ENCODE data around the gene TNFRSF14. TPM values are rescaled to one million over a fixed set of nuclear protein-coding genes. Genes with fewer than 3 reads are reported as not detected.
A peak's percentile ranks its signal among the peaks of the same experiment; 100 is the strongest.
"Not testable (repeated sequence)": the region's sequence is repeated elsewhere in the genome, so short reads cannot be mapped to it uniquely, and the experiment has no call there.

TNFRSF14 gene
- total RNA-seq, 2 experiments from 2014 or later = 131 to 134 TPM

GRCh38 chr1:2575801-2576663 lies 19.9 kb downstream of the TNFRSF14 start:
- POLR2A ChIA-PET = interaction anchor here (3.1 kb wide), 1 partner anchor 19 kb away, joined by 68 read pairs; the partner anchor contains the start of gene TNFRSF14
- H3K4me1 Mint-ChIP-seq = peaks cover 28% of the 10 kb centered on the region
- ATAC-seq (ENCODE audit: low read depth) (no peak), DNase-seq (no peak)
- H3K9me3 Mint-ChIP-seq = peaks cover 7% of the 10 kb centered on the region
- H3K36me3 Mint-ChIP-seq = peaks cover 13% of the 10 kb centered on the region
- H3K27ac Mint-ChIP-seq = peak overlapping the region; percentile 67
- H3K4me3 Mint-ChIP-seq = no peak overlapping the region
- no peaks in the 10 kb centered on the region for H3K27me3 Mint-ChIP-seq

- ATAC-seq (ENCODE audit: low read depth) = peak; percentile 45
- not testable (repeated sequence) for DNase-seq, H3K27me3 Mint-ChIP-seq, H3K9me3 Mint-ChIP-seq
- peak overlapping the region; percentile 75 for H3K4me3 Mint-ChIP-seq
- peak overlapping the region; percentile 87 for H3K27ac Mint-ChIP-seq
- POLR2A ChIA-PET = interaction anchor here (0.9 to 3.1 kb wide), 9 partner anchors 8 to 162 kb away, joined by 3 to 68 read pairs (median 6); partner anchors contain the start of genes PRXL2B and TNFRSF14
- H3K36me3 Mint-ChIP-seq = peaks cover 11% of the 10 kb centered on the region
- H3K4me1 Mint-ChIP-seq = peaks cover 36% of the 10 kb centered on the region
Observed at GRCh38 chr1:2577565-2578075, 21.4 kb downstream of the TNFRSF14 start.

GRCh38 chr1:2578758-2579118 lies 22.6 kb downstream of the TNFRSF14 start:
- peaks cover 4% of the 10 kb centered on the region for H3K36me3 Mint-ChIP-seq
- H3K27ac Mint-ChIP-seq = peak overlapping the region; percentile 87
- H3K4me3 Mint-ChIP-seq = peak overlapping the region; percentile 75
- H3K4me1 Mint-ChIP-seq = peaks cover 44% of the 10 kb centered on the region
- H3K9me3 Mint-ChIP-seq = no peaks in the 10 kb centered on the region
- no peaks in the 10 kb centered on the region for H3K27me3 Mint-ChIP-seq
- POLR2A ChIA-PET = interaction anchor here (1.3 to 3.1 kb wide), 7 partner anchors 7 to 53 kb away, joined by 4 to 68 read pairs (median 8); partner anchors contain the start of genes PRXL2B and TNFRSF14
- no peak for ATAC-seq (ENCODE audit: low read depth)
- DNase-seq = no peak

DNA sequence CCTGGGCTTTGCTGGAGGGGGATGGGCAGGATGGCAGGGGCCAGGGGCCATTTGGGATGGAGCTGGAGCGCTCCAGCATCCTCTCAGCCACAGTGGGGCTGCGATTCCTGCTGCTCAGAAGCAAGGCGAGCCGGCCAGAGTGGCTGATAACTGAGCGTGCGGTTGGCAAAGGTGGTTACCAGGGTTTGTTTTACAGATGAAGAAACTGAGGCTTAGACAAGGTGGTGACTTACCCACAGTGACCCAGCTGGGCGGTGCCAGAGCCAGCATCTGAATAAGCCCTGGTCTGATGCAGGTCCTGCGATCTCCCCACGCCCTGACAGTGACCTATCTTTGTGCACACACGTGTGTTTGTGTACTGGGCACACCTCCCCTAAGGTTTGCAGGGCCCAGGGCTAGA lies 24.5 kb downstream of the TNFRSF14 start:
- peaks cover 54% of the 10 kb centered on the region for H3K4me1 Mint-ChIP-seq
- H3K9me3 Mint-ChIP-seq = no peaks in the 10 kb centered on the region
- no peak overlapping the region for H3K4me3 Mint-ChIP-seq
- H3K36me3 Mint-ChIP-seq = peaks cover 4% of the 10 kb centered on the region
- POLR2A ChIA-PET = interaction anchor here (0.7 to 2.0 kb wide), 3 partner anchors 25 to 63 kb away, joined by 3 to 9 read pairs (median 3); partner anchors contain the start of gene TNFRSF14
- no peaks in the 10 kb centered on the region for H3K27me3 Mint-ChIP-seq
- DNase-seq (no peak), ATAC-seq (ENCODE audit: low read depth) (no peak)
- H3K27ac Mint-ChIP-seq = peak overlapping the region; percentile 20

- Mint-ChIP-seq H3K27ac (peak overlapping the region; percentile 39), H3K4me3 (no peak overlapping the region), H3K27me3 (no peaks in the 10 kb centered on the region), H3K9me3 (no peaks in the 10 kb centered on the region), H3K4me1 (peaks cover 47% of the 10 kb centered on the region), H3K36me3 (peaks cover 4% of the 10 kb centered on the region)
- ATAC-seq (ENCODE audit: low read depth) (no peak), DNase-seq (no peak)
- POLR2A ChIA-PET = interaction anchor here (0.7 to 7.8 kb wide), 3 partner anchors 8 to 166 kb away, joined by 3 to 231 read pairs (median 3); partner anchors contain the start of gene TNFRSF14
Observed at GRCh38 chr1:2582391-2582790, 26.2 kb downstream of the TNFRSF14 start.

DNA sequence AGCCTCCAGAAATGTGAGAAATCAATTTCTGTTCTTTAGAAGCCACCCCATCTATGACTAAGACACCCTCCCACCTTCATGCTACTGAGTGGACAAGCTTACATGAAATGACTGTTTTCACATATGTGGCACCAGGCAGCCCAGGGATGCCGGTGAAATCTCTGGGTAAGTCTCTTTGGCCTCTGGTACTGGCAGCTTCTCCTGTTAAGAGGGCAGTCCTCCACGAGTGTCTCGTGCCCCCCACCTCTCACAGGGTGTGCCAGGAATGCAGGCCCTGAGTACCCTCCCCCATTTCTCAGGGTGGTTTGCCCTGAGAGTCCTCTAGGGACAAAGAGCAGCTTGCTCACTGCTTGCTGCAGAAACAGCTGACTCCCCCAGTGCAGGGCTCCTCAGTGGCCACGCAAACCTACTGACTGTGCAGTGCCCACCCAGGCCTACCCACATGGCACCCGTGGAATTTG lies 27.2 kb downstream of the TNFRSF14 start:
- no peaks in the 10 kb centered on the region for H3K27me3 Mint-ChIP-seq
- DNase-seq = no peak
- no peak for ATAC-seq (ENCODE audit: low read depth)
- H3K9me3 Mint-ChIP-seq = no peaks in the 10 kb centered on the region
- peaks cover 4% of the 10 kb centered on the region for H3K36me3 Mint-ChIP-seq
- H3K4me3 Mint-ChIP-seq = peak overlapping the region; percentile 95
- peak overlapping the region; percentile 96 for H3K27ac Mint-ChIP-seq
- POLR2A ChIA-PET = interaction anchor here (0.8 to 7.8 kb wide), 8 partner anchors 9 to 171 kb away, joined by 3 to 231 read pairs (median 12); partner anchors contain the start of genes PANK4, PEX10 and TNFRSF14
- peaks cover 43% of the 10 kb centered on the region for H3K4me1 Mint-ChIP-seq

GRCh38 chr1:2583871-2584351 lies 27.7 kb downstream of the TNFRSF14 start:
- no peaks in the 10 kb centered on the region for H3K27me3 Mint-ChIP-seq
- no peaks in the 10 kb centered on the region for H3K9me3 Mint-ChIP-seq
- POLR2A ChIA-PET = interaction anchor here (1.1 to 7.8 kb wide), 9 partner anchors 9 to 171 kb away, joined by 3 to 231 read pairs (median 5); partner anchors contain the start of genes PANK4, PEX10 and TNFRSF14
- DNase-seq = no peak
- peaks cover 38% of the 10 kb centered on the region for H3K4me1 Mint-ChIP-seq
- peaks cover 1% of the 10 kb centered on the region for H3K36me3 Mint-ChIP-seq
- peak overlapping the region; percentile 96 for H3K27ac Mint-ChIP-seq
- peak overlapping the region; percentile 95 for H3K4me3 Mint-ChIP-seq
- no peak for ATAC-seq (ENCODE audit: low read depth)

DNA sequence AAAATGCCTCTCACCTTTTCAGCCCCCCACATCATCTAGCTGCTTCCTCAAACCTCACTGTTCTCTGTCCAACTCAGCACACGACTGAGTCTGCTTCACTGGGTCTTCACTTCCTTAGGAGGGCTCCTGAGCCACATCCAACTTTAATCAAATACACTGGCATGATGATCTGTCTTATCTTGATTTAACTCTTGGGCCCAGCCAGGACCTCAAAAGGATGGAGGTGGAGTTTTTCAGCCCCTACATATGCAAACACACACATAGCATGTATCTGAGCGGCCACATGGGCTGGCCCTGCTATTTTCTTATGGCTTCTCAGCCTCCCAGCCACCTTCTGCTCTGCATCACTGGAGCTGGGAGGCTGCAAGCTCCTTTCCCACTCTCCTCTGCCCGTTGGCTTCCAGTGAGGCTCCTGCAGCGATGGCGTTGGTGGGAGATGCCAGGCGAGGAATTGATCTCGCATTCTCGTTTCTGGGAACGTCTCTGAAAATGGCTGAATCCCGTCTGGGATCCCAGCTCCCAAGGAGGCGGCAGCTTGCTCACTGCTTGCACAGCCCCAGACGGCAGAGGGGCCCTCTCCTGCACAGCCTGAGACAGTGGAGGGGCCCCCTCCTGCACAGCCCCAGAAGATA lies 28.6 kb downstream of the TNFRSF14 start:
- DNase-seq = no peak
- Mint-ChIP-seq H3K27me3 (no peaks in the 10 kb centered on the region), H3K4me3 (peak overlapping the region; percentile 95), H3K4me1 (peaks cover 35% of the 10 kb centered on the region), H3K9me3 (no peaks in the 10 kb centered on the region), H3K27ac (peak overlapping the region; percentile 96), H3K36me3 (no peaks in the 10 kb centered on the region)
- POLR2A ChIA-PET = interaction anchor here (0.7 to 7.8 kb wide), 21 partner anchors 10 to 1643 kb away, joined by 3 to 231 read pairs (median 4); partner anchors contain the start of genes MORN1, PANK4, PEX10 and RER1
- ATAC-seq (ENCODE audit: low read depth) = no peak

DNA sequence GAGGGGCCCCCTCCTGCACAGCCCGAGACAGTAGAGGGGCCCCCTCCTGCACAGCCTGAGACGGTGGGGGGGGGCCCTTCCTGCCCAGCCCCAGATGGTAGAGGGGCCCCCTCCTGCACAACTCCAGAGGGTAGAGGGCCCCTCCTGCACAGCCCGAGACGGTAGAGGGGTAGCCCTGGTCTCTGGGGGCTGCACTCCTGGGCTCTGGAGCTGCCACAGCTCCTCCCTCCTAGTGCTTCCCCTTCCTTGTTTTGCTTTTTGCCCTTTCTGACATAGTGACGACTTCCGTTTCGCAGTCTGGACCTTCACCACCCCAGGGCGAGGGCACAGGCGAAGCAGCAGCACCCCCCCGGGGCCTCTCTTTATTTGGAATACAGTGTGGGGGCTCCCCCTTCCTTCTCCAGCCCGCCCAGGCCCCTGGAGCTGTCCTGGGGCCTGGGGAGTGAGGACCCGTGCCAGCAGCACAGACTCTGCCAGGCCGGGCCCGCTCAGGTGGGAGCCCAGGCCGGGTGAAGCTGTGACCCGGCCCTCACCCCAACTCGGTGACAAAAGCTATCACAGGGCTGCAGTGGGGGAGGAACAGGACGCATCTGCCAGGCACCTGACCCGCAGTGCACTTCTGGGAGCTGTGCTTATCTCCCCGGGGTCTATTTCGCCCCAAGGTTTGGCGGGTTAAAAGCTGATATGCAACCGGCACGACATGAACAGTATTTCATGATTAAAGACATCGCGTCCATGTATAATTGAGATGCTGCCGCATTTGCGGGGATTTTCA lies 29.3 kb downstream of the TNFRSF14 start:
- POLR2A ChIA-PET = interaction anchor here (0.6 to 7.8 kb wide), 23 partner anchors 8 to 1643 kb away, joined by 3 to 231 read pairs (median 4); partner anchors contain the start of genes MORN1, PANK4, PEX10 and RER1
- Mint-ChIP-seq H3K36me3 (peaks cover 2% of the 10 kb centered on the region), H3K4me3 (peak overlapping the region; percentile 95), H3K27ac (peak overlapping the region; percentile 96), H3K4me1 (peaks cover 32% of the 10 kb centered on the region), H3K27me3 (no peaks in the 10 kb centered on the region), H3K9me3 (no peaks in the 10 kb centered on the region)
- ATAC-seq (ENCODE audit: low read depth) = peak; percentile 57
- peak; percentile 81 for DNase-seq

DNA sequence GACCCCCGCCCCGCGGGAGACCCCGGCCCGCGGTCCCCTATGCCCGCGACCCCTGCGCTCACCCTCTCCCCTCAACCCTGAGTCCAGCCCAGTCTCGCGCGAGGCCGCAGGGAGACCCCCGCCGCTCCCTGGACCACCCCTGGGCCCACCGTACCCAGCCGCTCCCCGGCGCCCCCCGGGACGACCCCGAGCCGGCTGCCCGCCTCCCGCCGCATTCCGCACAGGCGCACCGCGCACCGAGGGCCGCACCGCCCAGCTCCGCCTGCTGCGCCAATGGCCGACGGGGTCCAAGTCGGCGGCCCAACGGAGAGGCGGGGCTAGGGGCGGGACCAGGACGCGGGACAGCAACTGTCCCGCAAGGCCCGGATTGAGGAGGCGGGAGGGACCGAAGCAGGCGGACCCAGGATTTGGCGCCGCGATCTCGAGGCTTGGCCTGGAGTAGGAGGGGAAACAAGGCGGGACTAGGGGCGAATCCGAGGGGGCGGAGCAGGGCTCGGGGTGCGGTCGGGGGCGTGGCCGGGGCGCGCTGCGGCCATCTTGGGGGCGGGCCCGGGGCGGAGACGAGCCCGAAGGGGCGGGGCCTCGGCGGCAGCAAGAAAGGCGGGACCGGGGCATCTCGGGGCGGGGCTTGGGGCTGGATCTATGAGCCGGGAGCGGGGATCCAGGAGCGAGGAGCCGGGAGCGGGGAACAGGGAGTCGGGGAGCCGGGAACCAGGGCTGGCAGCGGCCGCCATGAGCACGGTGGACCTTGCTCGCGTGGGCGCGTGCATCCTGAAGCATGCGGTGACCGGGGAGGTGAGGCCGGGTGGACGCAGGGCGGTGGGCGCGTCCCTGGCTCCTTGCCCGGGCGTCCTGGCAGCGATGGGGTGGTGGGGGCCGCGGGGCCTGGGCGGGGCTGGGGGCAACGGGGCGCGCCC lies 30.2 kb downstream of the TNFRSF14 start, which contains the start of gene PRXL2B:
Gene PRXL2B (plus strand): TSS at position 624 of the 917 bp plus-strand sequence. CDS start 109 bp downstream, at position 733.
- H3K36me3 Mint-ChIP-seq = peaks cover 2% of the 10 kb centered on the region
- POLR2A ChIA-PET = interaction anchor here (0.6 to 7.8 kb wide), 22 partner anchors 9 to 1063 kb away, joined by 3 to 231 read pairs (median 4); partner anchors contain the start of genes FAAP20, MORN1, PANK4 and PEX10
- peak within 1 kb of the TSS; percentile 95 for H3K4me3 Mint-ChIP-seq
- peaks cover 30% of the 10 kb centered on the region for H3K4me1 Mint-ChIP-seq
- peak within 1 kb of the TSS; percentile 96 for H3K27ac Mint-ChIP-seq
- ATAC-seq (ENCODE audit: low read depth) (peak; percentile 75), DNase-seq (peak; percentile 100)
- no peaks in the 10 kb centered on the region for H3K9me3 Mint-ChIP-seq
- no peaks in the 10 kb centered on the region for H3K27me3 Mint-ChIP-seq

Measured in activated naive CD8-positive, alpha-beta T cell treated with anti-CD3 and anti-CD28 coated beads, Interleukin-2, amount 10 ng/mL, durations not matched to agents 7 days and 5 days (primary cell).